ENCODE results near the gene SLC25A52.

DNA sequence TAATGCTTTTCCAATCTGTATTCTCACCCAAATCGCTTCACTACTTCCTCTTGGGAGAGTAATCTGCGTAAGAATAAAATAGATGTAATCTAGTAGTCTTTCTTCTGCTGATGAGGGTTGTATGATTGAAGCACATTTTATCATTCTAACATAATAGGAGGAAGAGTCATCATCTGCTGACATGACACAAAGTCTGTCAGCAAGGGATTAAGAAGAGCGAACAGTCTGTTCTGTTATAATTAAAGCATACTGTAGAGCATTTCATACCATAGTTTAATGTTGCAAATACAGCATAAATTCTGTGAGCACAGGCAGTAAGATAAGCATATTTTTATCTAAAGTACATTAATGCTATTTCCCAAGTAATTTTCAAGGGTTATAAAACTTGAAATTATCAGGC, 10.4 kb downstream of the SLC25A52 start:
- TF ChIP-seq, protein P1, sequence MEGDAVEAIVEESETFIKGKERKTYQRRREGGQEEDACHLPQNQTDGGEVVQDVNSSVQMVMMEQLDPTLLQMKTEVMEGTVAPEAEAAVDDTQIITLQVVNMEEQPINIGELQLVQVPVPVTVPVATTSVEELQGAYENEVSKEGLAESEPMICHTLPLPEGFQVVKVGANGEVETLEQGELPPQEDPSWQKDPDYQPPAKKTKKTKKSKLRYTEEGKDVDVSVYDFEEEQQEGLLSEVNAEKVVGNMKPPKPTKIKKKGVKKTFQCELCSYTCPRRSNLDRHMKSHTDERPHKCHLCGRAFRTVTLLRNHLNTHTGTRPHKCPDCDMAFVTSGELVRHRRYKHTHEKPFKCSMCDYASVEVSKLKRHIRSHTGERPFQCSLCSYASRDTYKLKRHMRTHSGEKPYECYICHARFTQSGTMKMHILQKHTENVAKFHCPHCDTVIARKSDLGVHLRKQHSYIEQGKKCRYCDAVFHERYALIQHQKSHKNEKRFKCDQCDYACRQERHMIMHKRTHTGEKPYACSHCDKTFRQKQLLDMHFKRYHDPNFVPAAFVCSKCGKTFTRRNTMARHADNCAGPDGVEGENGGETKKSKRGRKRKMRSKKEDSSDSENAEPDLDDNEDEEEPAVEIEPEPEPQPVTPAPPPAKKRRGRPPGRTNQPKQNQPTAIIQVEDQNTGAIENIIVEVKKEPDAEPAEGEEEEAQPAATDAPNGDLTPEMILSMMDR (IDR thresholded peaks at IDR 0.05): no peak
- no peak for TF ChIP-seq POLR2A (IDR thresholded peaks at IDR 0.05)
- no peak for TF ChIP-seq POLR2AphosphoS5 (IDR thresholded peaks at IDR 0.05)

All from sigmoid colon (tissue), 4 donors.